ENCODE results near the gene FKBP2. TPM values are rescaled to one million over a fixed set of nuclear protein-coding genes. Genes with fewer than 3 reads are reported as not detected.
A peak's percentile ranks its signal among the peaks of the same experiment; 100 is the strongest.

Gene FKBP2
- total RNA-seq, 4 donors from 2014 or later: 38.2 to 101 (median 57.8) TPM

GRCh38 chr11:64202992-64203391 lies 37.9 kb upstream of the FKBP2 start:
- Histone ChIP-seq H3K4me1 (peaks cover 0 to 14% (median 8%) of the 10 kb centered on the region in 4 donors), H3K27ac (no peak overlapping the region), H3K27me3 (no peaks in the 10 kb centered on the region), H3K9me3 (no peaks in the 10 kb centered on the region), H3K36me3 (peaks cover 4 to 87% (median 24%) of the 10 kb centered on the region in 3 donors), H3K4me3 (no peak overlapping the region)
- 81 to 96% methylated on average over 9 of the region's 9 CpGs for WGBS, 2 donors
- TF ChIP-seq POLR2A (IDR thresholded peaks at IDR 0.05) (no peak), EP300 (IDR thresholded peaks at IDR 0.05) (no peak)
- TF ChIP-seq, protein P1, sequence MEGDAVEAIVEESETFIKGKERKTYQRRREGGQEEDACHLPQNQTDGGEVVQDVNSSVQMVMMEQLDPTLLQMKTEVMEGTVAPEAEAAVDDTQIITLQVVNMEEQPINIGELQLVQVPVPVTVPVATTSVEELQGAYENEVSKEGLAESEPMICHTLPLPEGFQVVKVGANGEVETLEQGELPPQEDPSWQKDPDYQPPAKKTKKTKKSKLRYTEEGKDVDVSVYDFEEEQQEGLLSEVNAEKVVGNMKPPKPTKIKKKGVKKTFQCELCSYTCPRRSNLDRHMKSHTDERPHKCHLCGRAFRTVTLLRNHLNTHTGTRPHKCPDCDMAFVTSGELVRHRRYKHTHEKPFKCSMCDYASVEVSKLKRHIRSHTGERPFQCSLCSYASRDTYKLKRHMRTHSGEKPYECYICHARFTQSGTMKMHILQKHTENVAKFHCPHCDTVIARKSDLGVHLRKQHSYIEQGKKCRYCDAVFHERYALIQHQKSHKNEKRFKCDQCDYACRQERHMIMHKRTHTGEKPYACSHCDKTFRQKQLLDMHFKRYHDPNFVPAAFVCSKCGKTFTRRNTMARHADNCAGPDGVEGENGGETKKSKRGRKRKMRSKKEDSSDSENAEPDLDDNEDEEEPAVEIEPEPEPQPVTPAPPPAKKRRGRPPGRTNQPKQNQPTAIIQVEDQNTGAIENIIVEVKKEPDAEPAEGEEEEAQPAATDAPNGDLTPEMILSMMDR (IDR thresholded peaks at IDR 0.05): no peak
- DNase-seq (ENCODE audit: low spot score in 2 of 2): no peak

- no peak overlapping the region for H3K4me3 ChIP-seq
- no peak for TF ChIP-seq POLR2A (IDR thresholded peaks at IDR 0.05)
- TF ChIP-seq EP300 (IDR thresholded peaks at IDR 0.05): no peak
- TF ChIP-seq, protein P1 (IDR thresholded peaks at IDR 0.05): no peak
- no peaks in the 10 kb centered on the region for H3K27me3 ChIP-seq
- no peak overlapping the region for H3K27ac ChIP-seq
- H3K4me1 ChIP-seq: peaks cover 0 to 20% (median 10%) of the 10 kb centered on the region in 4 donors
- H3K36me3 ChIP-seq: peaks cover 3 to 84% (median 24%) of the 10 kb centered on the region in 3 donors
- no peaks in the 10 kb centered on the region for H3K9me3 ChIP-seq
- 88 to 90% methylated on average over 27 of the region's 27 CpGs for WGBS, 2 donors
- no peak for DNase-seq (ENCODE audit: low spot score in 2 of 2)
Observed at GRCh38 chr11:64203421-64204079, 37.3 kb upstream of the FKBP2 start.

GRCh38 chr11:64204080-64204440 lies 36.8 kb upstream of the FKBP2 start:
- 82 to 83% methylated on average over 15 to 16 of the region's 16 CpGs for WGBS, 2 donors
- TF ChIP-seq POLR2A (IDR thresholded peaks at IDR 0.05) (no peak), EP300 (IDR thresholded peaks at IDR 0.05) (no peak)
- TF ChIP-seq, protein P1 (IDR thresholded peaks at IDR 0.05): no peak
- peaks cover 0 to 84% (median 24%) of the 10 kb centered on the region in 3 donors for H3K36me3 ChIP-seq
- no peak overlapping the region for H3K27ac ChIP-seq
- DNase-seq (ENCODE audit: low spot score in 2 of 2): no peak
- no peak overlapping the region for H3K4me3 ChIP-seq
- no peaks in the 10 kb centered on the region for H3K9me3 ChIP-seq
- peaks cover 0 to 25% (median 10%) of the 10 kb centered on the region in 4 donors for H3K4me1 ChIP-seq
- H3K27me3 ChIP-seq: no peaks in the 10 kb centered on the region

DNA sequence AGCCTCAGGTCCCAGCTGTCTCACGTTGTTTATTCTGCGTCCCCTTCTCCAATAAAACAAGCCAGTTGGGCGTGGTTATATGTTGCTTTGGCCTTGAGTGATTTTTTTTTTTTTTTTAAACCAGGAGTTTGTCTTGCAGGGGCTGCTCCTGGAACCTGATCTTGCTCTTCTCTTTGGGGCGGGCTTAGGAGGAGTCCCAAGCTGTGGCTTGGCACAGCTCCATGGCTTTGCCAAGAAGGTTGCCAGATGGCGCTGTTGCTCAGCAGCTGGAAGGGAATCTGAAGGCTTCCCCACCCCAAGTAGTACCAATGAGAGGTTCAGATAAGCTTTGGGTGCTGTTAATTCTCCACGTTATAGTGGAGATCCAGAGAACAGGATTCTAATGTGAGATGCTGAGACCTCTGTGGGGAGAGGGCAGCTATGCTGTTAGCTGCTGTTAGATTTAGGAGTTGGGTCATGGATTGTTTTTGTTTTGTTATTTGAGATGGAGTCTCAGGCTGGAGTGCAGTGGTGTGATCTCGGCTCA lies 36.4 kb upstream of the FKBP2 start:
- TF ChIP-seq, protein P1 (IDR thresholded peaks at IDR 0.05): peak; percentile 68 to 82 (median 75)
- TF ChIP-seq EP300 (IDR thresholded peaks at IDR 0.05): peak in 1 of 2 donors; percentile 77
- TF ChIP-seq POLR2A (IDR thresholded peaks at IDR 0.05): no peak
- DNase-seq (ENCODE audit: low spot score in 2 of 2): peak; percentile 85 to 92
- H3K27ac ChIP-seq: peak overlapping the region in 1 of 4 donors; percentile 5
- H3K36me3 ChIP-seq: peaks cover 0 to 81% (median 23%) of the 10 kb centered on the region in 3 donors
- H3K27me3 ChIP-seq: no peaks in the 10 kb centered on the region
- H3K4me1 ChIP-seq: peaks cover 0 to 26% (median 10%) of the 10 kb centered on the region in 4 donors
- H3K9me3 ChIP-seq: no peaks in the 10 kb centered on the region
- 31 to 34% methylated on average over 7 of the region's 7 CpGs for WGBS, 2 donors
- H3K4me3 ChIP-seq: no peak overlapping the region
